CD4-positive, alpha-beta T cell treated with Interleukin-17A for 1 hour (primary cell): ENCODE results near the gene STRN4.
"Not testable (repeated sequence)": the region's sequence is repeated elsewhere in the genome, so short reads cannot be mapped to it uniquely, and the experiment has no call there.

ENCODE experiments used
- DNase-seq: peaks from one replicate; pipeline ENCODE4 v3.0.0-alpha.2; 2020

STRN4 gene

GRCh38 chr19:46724468-46724867, 21.8 kb downstream of the STRN4 start:
- no peak for DNase-seq

GRCh38 chr19:46723471-46723870, 22.8 kb downstream of the STRN4 start:
- no peak for DNase-seq

GRCh38 chr19:46723023-46723461, 23.2 kb downstream of the STRN4 start:
- no peak for DNase-seq

GRCh38 chr19:46722421-46723022, 23.7 kb downstream of the STRN4 start:
- no peak for DNase-seq

GRCh38 chr19:46722004-46722380, 24.3 kb downstream of the STRN4 start:
- DNase-seq = no peak

GRCh38 chr19:46721269-46722003, 24.8 kb downstream of the STRN4 start:
- no peak for DNase-seq

GRCh38 chr19:46720503-46721239, 25.6 kb downstream of the STRN4 start:
- no peak for DNase-seq

GRCh38 chr19:46719629-46720502, 26.4 kb downstream of the STRN4 start:
- no peak for DNase-seq

- DNase-seq = no peak
Measured at GRCh38 chr19:46718934-46719622, 27.2 kb downstream of the STRN4 start.

- DNase-seq = peak; percentile 76
Measured at GRCh38 chr19:46718157-46718933, 27.9 kb downstream of the STRN4 start.

GRCh38 chr19:46717716-46718143, 28.5 kb downstream of the STRN4 start:
- DNase-seq = no peak

- peak; percentile 87 for DNase-seq
Measured at GRCh38 chr19:46717034-46717715, 29.1 kb downstream of the STRN4 start, which contains the start of gene PRKD2. Gene PRKD2 (minus strand): TSS chr19:46717114. CDS start chr19:46716370, 744 bp downstream.

- DNase-seq = no peak
Measured at GRCh38 chr19:46716672-46717033, 29.6 kb downstream of the STRN4 start.

GRCh38 chr19:46715975-46716671, 30.1 kb downstream of the STRN4 start:
- DNase-seq = no peak

GRCh38 chr19:46715620-46715974, 30.7 kb downstream of the STRN4 start:
- DNase-seq = peak; percentile 7

- DNase-seq = peak; percentile 82
Measured at GRCh38 chr19:46714444-46715106, 31.7 kb downstream of the STRN4 start.

- peak; percentile 86 for DNase-seq
Measured at GRCh38 chr19:46713781-46714443, 32.3 kb downstream of the STRN4 start.

- DNase-seq = not testable (repeated sequence)
Measured at GRCh38 chr19:46712768-46713338, 33.4 kb downstream of the STRN4 start.

GRCh38 chr19:46710687-46711086, 35.6 kb downstream of the STRN4 start:
- DNase-seq = no peak
